Kidney (tissue), 14 donors: ENCODE results near the gene MAN2C1. TPM values are rescaled to one million over a fixed set of nuclear protein-coding genes. Genes with fewer than 3 reads are reported as not detected.
"Not testable (repeated sequence)": the region's sequence is repeated elsewhere in the genome, so short reads cannot be mapped to it uniquely, and the experiment has no call there.

Experiments used
- DNase-seq, 5 donors: peaks; one replicate each; pipeline ENCODE4 v3.0.0-alpha.2; 2013 to 2020
- FAIRE-seq: peaks from 2 replicates; lab custom pipeline; 2012; peaks lifted over from hg19 to GRCh38; lab: Jason Lieb, UNC
- H3K27ac ChIP-seq, 2 donors: one replicate each; pipeline ENCODE4 v1.7.0; 2013; ENCODE audit warnings: low read depth in 2 of 2, low read length in 2 of 2, inconsistent platforms in 1 of 2
- H3K27me3 ChIP-seq: one replicate; pipeline ENCODE4 v1.7.1; 2013; ENCODE audit warnings: low read length, inconsistent platforms; ENCODE audit not compliant: control insufficient read depth, insufficient read depth
- H3K36me3 ChIP-seq, 3 donors: one replicate each; pipeline versions ENCODE4 v1.7.0 to v1.7.1; 2013; ENCODE audit warnings: low read length in 3 of 3, control low read depth in 1 of 3, inconsistent platforms in 1 of 3; ENCODE audit not compliant: insufficient read depth in 3 of 3, control insufficient read depth in 2 of 3
- H3K4me1 ChIP-seq, 3 donors: one replicate each; pipeline versions ENCODE4 v1.7.0 to v1.7.1; 2013; ENCODE audit warnings: low read length in 3 of 3, inconsistent platforms in 1 of 3, low read depth in 1 of 3; ENCODE audit not compliant: control insufficient read depth in 2 of 3, insufficient read depth in 2 of 3
- H3K4me3 ChIP-seq, 3 donors: one replicate each; pipeline versions ENCODE4 v1.7.0 to v1.8.1; 2013; ENCODE audit warnings: low read length in 3 of 3, control low read depth in 1 of 3, inconsistent platforms in 1 of 3
- H3K9ac ChIP-seq, 3 donors: one replicate each; pipeline versions ENCODE4 v1.7.0 to v1.7.1; 2013; ENCODE audit warnings: low read length in 3 of 3, control low read depth in 1 of 3, inconsistent platforms in 1 of 3
- H3K9me3 ChIP-seq, 3 donors: one replicate each; pipeline versions ENCODE4 v1.7.0 to v1.7.1; 2013; ENCODE audit warnings: low read length in 3 of 3, control low read depth in 1 of 3, inconsistent platforms in 1 of 3; ENCODE audit not compliant: control insufficient read depth in 2 of 3, insufficient read depth in 1 of 3
- CTCF ChIP-seq: IDR thresholded peaks from 3 replicates; pipeline ENCODE4 v1.5.1; 2012; ENCODE audit warnings: mild to moderate bottlenecking, moderate library complexity, borderline replicate concordance; ENCODE audit not compliant: insufficient read depth; ENCODE audit errors: extremely low read depth
- intact Hi-C: fragments of 100-400 bp; cut with DNase I; formaldehyde crosslinking; loops from one replicate; pipeline ENCODE4 v1.11.1; 2022
- polyA plus RNA-seq: library from polyadenylated mRNA; stranded (reverse); fragments of 350-450 nt; fragmentation: Illumina TruSeq; extraction: RNeasy Lipid Tissue Mini Kit (QIAGEN cat#74804); gene quantifications from one replicate; pipeline ENCODE4 v1.2.3, GENCODE V29; 2014; ENCODE audit warnings: low read depth, low replicate concordance; ENCODE audit not compliant: insufficient read depth
- total RNA-seq: library from RNA; stranded (reverse); fragmentation: NEBNext Ultra II Directional; extraction: Animal tissue kit (Norgen Biotek cat#: 25700); gene quantifications from one replicate; pipeline ENCODE4 v1.2.1, GENCODE V29; 2021
- donor health status: control.
- donor health status: control.
- donor health status: control.
- donor health status: control.
- donor health status: control.
- donor health status: DM: yes; HTN: yes; CAD: no.
- donor health status: Normal renal cell carcinoma (clear cell type).

Gene MAN2C1
- total and polyA plus RNA-seq, 2 donors from 2014 or later = 126 to 246 TPM

- FAIRE-seq = no peak
- H3K4me3 ChIP-seq = no peak overlapping the region
- intact Hi-C loops = no loop called here
Measured at GRCh38 chr15:75314552-75315290, 53.7 kb downstream of the MAN2C1 start.

DNA sequence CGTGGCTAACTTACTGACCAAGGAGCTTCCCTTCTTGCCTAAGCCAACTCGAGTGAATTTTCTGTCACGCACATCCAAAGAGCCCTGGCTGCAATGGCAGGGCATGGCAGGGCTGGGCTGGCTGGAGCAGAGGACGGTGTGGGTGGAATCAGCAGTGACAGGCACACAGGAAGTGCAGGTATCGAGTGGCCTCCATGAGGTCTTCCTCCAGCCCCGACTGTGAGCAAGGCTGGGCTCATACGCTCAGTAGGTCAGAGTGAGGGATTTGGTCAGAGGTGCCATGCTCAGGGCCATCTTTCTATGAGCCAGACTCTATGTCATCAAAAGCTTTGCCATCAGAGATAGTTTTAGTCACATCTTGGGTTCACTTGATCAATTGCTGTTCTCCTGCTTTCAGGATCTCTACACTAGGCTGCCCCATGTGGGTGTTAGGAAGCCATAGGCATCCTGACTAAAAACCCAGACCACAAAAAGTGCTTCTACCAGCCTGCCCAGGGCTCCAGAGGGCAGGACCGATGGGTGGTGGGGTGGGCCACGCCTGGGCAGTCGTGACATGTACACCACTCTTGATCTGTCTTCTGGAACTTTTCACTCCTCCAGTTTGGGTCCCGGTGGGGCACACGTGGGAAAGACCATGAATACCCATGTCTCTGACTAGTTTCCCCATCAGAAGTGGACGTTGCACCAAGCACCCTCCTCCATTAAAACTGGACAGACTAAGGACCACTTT is 55.1 kb downstream of the MAN2C1 start:
- DNase-seq (no peak), FAIRE-seq (no peak)
- H3K27me3 ChIP-seq = no peaks in the 10 kb centered on the region
- no peak overlapping the region for H3K4me3 ChIP-seq
- intact Hi-C loops = no loop called here
- no peak overlapping the region for H3K9ac ChIP-seq
- no peaks in the 10 kb centered on the region for H3K36me3 ChIP-seq
- TF ChIP-seq CTCF = no peak
- no peaks in the 10 kb centered on the region for H3K4me1 ChIP-seq
- H3K9me3 ChIP-seq = no peaks in the 10 kb centered on the region
- no peak overlapping the region for H3K27ac ChIP-seq

More at GRCh38 chr15:75314552-75315290, 53.7 kb downstream of the MAN2C1 start:
- H3K27ac ChIP-seq = no peak overlapping the region
- H3K9ac ChIP-seq = no peak overlapping the region
- H3K9me3 ChIP-seq = no peaks in the 10 kb centered on the region
- DNase-seq = no peak
- TF ChIP-seq CTCF = no peak
- no peaks in the 10 kb centered on the region for H3K4me1 ChIP-seq
- H3K36me3 ChIP-seq = no peaks in the 10 kb centered on the region
- H3K27me3 ChIP-seq = no peaks in the 10 kb centered on the region

DNA sequence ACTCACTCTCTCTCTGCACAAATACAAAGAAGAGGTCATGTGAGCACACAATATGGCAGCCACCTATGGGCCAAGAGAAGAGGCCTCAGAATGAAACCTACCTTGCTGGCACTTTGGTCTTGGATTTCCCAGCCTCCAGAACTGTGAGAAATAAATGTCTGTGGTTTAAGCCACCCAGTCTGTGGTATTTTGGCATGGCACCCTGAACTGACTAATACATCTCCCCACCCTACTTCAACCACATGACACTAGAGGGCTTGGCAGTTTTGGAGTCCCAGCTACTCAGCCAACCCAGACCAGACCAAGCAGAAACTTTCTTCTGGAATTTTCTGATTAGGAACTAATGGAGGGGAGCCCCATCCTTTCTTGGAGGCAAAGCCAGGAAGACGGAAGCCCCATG is 55.9 kb downstream of the MAN2C1 start:
- FAIRE-seq, H3K27me3 ChIP-seq, H3K4me1 ChIP-seq, H3K9ac ChIP-seq, H3K9me3 ChIP-seq, H3K27ac ChIP-seq, H3K4me3 ChIP-seq, H3K36me3 ChIP-seq, DNase-seq, intact Hi-C loops: not testable (repeated sequence)

DNA sequence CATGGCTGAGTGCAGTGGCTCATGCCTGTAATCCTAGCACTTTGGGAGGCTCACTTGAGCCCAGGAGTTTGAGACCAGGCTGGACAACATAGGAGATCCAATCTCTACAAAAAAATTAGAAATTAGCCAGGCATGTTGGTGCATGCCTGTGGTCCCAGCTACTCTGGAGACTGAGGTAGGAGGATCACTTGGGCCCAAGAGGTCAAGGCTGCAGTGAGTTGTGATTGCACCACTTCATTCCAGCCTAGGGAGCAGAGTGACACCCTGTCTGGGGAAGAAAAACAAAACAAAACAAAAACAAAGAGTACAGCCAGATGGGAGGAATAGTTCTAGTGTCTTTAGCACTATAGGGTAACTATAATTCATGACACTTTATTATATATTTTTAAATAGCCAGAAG is 58.7 kb downstream of the MAN2C1 start:
- Histone ChIP-seq H3K27ac (no peak overlapping the region), H3K9me3 (no peaks in the 10 kb centered on the region), H3K36me3 (no peaks in the 10 kb centered on the region), H3K27me3 (peaks cover 2% of the 10 kb centered on the region), H3K4me3 (no peak overlapping the region), H3K9ac (no peak overlapping the region), H3K4me1 (no peaks in the 10 kb centered on the region)
- intact Hi-C loops = no loop called here
- DNase-seq = no peak
- TF ChIP-seq CTCF = no peak
- no peak for FAIRE-seq
